HEK293T (cell line): Measurements from ENCODE around the gene MSH5.

Experiments used
- CTCF ChIA-PET: fragments of 350-600 bp; formaldehyde crosslinking; extraction: SDS; loops from one replicate; lab custom pipeline; 2021; ENCODE audit warnings: antibody characterized with exemption, inconsistent platforms; lab: Yijun Ruan, JAX
- POLR2A ChIA-PET: fragments of 350-600 bp; formaldehyde crosslinking; extraction: SDS; loops from one replicate; lab custom pipeline; 2020; ENCODE audit warnings: antibody characterized with exemption, inconsistent platforms; lab: Yijun Ruan, JAX
- DNase-seq: peaks from one replicate; pipeline ENCODE4 v3.0.0; 2012; ENCODE audit warnings: mixed read lengths; ENCODE audit errors: extremely low spot score
- ARNT ChIP-seq: fragments of 450-650 bp; IDR thresholded peaks from 2 replicates; pipeline ENCODE4 v1.6.1; 2017; ENCODE audit warnings: mild to moderate bottlenecking
- BHLHE40 ChIP-seq: fragments of 450-650 bp; IDR thresholded peaks from 2 replicates; pipeline ENCODE4 v1.6.1; 2016; ENCODE audit warnings: mild to moderate bottlenecking, moderate library complexity, borderline replicate concordance
- CTBP1 ChIP-seq: fragments of 450-650 bp; IDR thresholded peaks from 2 replicates; pipeline ENCODE4 v1.6.1; 2016; ENCODE audit warnings: borderline replicate concordance
- ELF4 ChIP-seq: fragments of 450-650 bp; IDR thresholded peaks from 2 replicates; pipeline ENCODE4 v1.6.1; 2017; ENCODE audit warnings: antibody characterized with exemption
- FOXA1 ChIP-seq: fragments of 450-650 bp; IDR thresholded peaks from 2 replicates; pipeline ENCODE4 v1.6.1; 2016; ENCODE audit warnings: mild to moderate bottlenecking
- FOXK2 ChIP-seq: fragments of 450-650 bp; IDR thresholded peaks from 2 replicates; pipeline ENCODE4 v1.6.1; 2016; ENCODE audit warnings: mild to moderate bottlenecking
- FOXM1 ChIP-seq: fragments of 450-650 bp; IDR thresholded peaks from 2 replicates; pipeline ENCODE4 v1.6.1; 2017; ENCODE audit warnings: mild to moderate bottlenecking, borderline replicate concordance
- HDGF ChIP-seq: fragments of 450-650 bp; IDR thresholded peaks from 2 replicates; pipeline ENCODE4 v1.6.1; 2017; ENCODE audit warnings: antibody characterized with exemption, borderline replicate concordance
- L3MBTL2 ChIP-seq: fragments of 450-650 bp; conservative IDR thresholded peaks from 2 replicates; pipeline ENCODE4 v1.6.1; 2016; ENCODE audit warnings: mild to moderate bottlenecking
- LEF1 ChIP-seq: fragments of 450-650 bp; IDR thresholded peaks from 2 replicates; pipeline ENCODE4 v1.6.1; 2017; ENCODE audit warnings: mild to moderate bottlenecking, borderline replicate concordance
- NFRKB ChIP-seq: fragments of 450-650 bp; IDR thresholded peaks from 2 replicates; pipeline ENCODE4 v1.6.1; 2016; ENCODE audit warnings: mild to moderate bottlenecking, moderate library complexity
- PKNOX1 ChIP-seq: fragments of 450-650 bp; IDR thresholded peaks from 2 replicates; pipeline ENCODE4 v1.6.1; 2016
- SP1 ChIP-seq: fragments of 450-650 bp; IDR thresholded peaks from 2 replicates; pipeline ENCODE4 v1.6.1; 2017
- SUZ12 ChIP-seq: fragments of 450-650 bp; IDR thresholded peaks from 2 replicates; pipeline ENCODE4 v1.6.1; 2016; ENCODE audit warnings: mild to moderate bottlenecking
- TARDBP ChIP-seq: fragments of 450-650 bp; IDR thresholded peaks from 2 replicates; pipeline ENCODE4 v1.6.1; 2016
- ZNF384 ChIP-seq: fragments of 450-650 bp; IDR thresholded peaks from 2 replicates; pipeline ENCODE4 v1.6.1; 2016

Gene MSH5

GRCh38 chr6:31776989-31777666 lies 37.3 kb downstream of the MSH5 start, which contains the start of gene VWA7:
Gene VWA7 (minus strand): TSS chr6:31777328. CDS start chr6:31776779, 549 bp downstream.
- ChIA-PET CTCF (interaction anchor here (0.5 to 2.0 kb wide), 4 partner anchors 14 to 148 kb away, joined by 3 to 12 read pairs (median 4); no protein-coding TSS in a partner anchor), POLR2A (interaction anchor here (0.8 to 3.8 kb wide), 8 partner anchors 14 to 86 kb away, joined by 3 to 17 read pairs (median 4); partner anchors contain the start of genes ABHD16A, HSPA1A, HSPA1B and HSPA1L)
- DNase-seq: peak; percentile 65
- TF ChIP-seq ELF4: no peak
- no peak for TF ChIP-seq FOXM1
- no peak for TF ChIP-seq SP1
- TF ChIP-seq ZNF384: no peak
- no peak for TF ChIP-seq ARNT
- no peak for TF ChIP-seq TARDBP
- TF ChIP-seq FOXA1: no peak
- TF ChIP-seq FOXK2: no peak
- TF ChIP-seq SUZ12: no peak
- TF ChIP-seq PKNOX1: no peak
- TF ChIP-seq CTBP1: no peak
- TF ChIP-seq L3MBTL2: no peak
- TF ChIP-seq LEF1: no peak
- TF ChIP-seq BHLHE40: no peak

GRCh38 chr6:31777667-31778050 lies 37.9 kb downstream of the MSH5 start:
- TF ChIP-seq L3MBTL2 (no peak), SUZ12 (no peak), BHLHE40 (no peak), FOXA1 (no peak), HDGF (no peak), FOXM1 (no peak), LEF1 (no peak), FOXK2 (no peak), CTBP1 (no peak), TARDBP (no peak), SP1 (no peak), PKNOX1 (no peak), ZNF384 (no peak)
- CTCF ChIA-PET: interaction anchor here (0.5 to 2.0 kb wide), 5 partner anchors 14 to 147 kb away, joined by 3 to 12 read pairs (median 5); no protein-coding TSS in a partner anchor
- POLR2A ChIA-PET: interaction anchor here (0.8 to 3.8 kb wide), 9 partner anchors 13 to 194 kb away, joined by 3 to 17 read pairs (median 4); partner anchors contain the start of genes ABHD16A, DXO, HSPA1A and HSPA1B
- DNase-seq: no peak

GRCh38 chr6:31778193-31778592 lies 38.4 kb downstream of the MSH5 start:
- ChIA-PET CTCF (interaction anchor here (0.6 to 2.0 kb wide), 3 partner anchors 13 to 57 kb away, joined by 3 to 12 read pairs (median 6); no protein-coding TSS in a partner anchor), POLR2A (interaction anchor here (1.1 to 3.8 kb wide), 6 partner anchors 13 to 193 kb away, joined by 3 to 17 read pairs (median 4); partner anchors contain the start of genes ABHD16A, DXO, HSPA1A and HSPA1B)
- TF ChIP-seq TARDBP: no peak
- no peak for DNase-seq

GRCh38 chr6:31778999-31779885 lies 39.4 kb downstream of the MSH5 start:
- ChIA-PET POLR2A (interaction anchor here (1.3 to 3.8 kb wide), 3 partner anchors 27 to 48 kb away, joined by 3 to 17 read pairs (median 4); partner anchors contain the start of genes HSPA1B and LSM2), CTCF (interaction anchor here (0.9 to 2.0 kb wide), 2 partner anchors 9 to 12 kb away, joined by 4 to 12 read pairs; no protein-coding TSS in a partner anchor)
- no peak for DNase-seq
- no peak for TF ChIP-seq NFRKB
- no peak for TF ChIP-seq FOXM1
- TF ChIP-seq LEF1: no peak
- TF ChIP-seq FOXA1: no peak
- TF ChIP-seq SP1: no peak
- TF ChIP-seq ZNF384: no peak
- no peak for TF ChIP-seq L3MBTL2
- TF ChIP-seq CTBP1: no peak
- no peak for TF ChIP-seq PKNOX1

GRCh38 chr6:31779908-31780307 lies 40.1 kb downstream of the MSH5 start:
- POLR2A ChIA-PET: interaction anchor here (1.3 to 3.8 kb wide), 3 partner anchors 26 to 48 kb away, joined by 3 to 17 read pairs (median 4); partner anchors contain the start of genes HSPA1B and LSM2
- no peak for DNase-seq
- CTCF ChIA-PET: interaction anchor here (1.7 kb wide), 1 partner anchor 11 kb away, joined by 6 read pairs; no protein-coding TSS in a partner anchor
- TF ChIP-seq FOXA1 (no peak), FOXK2 (no peak), ARNT (no peak), SUZ12 (no peak), ELF4 (no peak), SP1 (no peak), FOXM1 (no peak), HDGF (no peak), PKNOX1 (no peak), NFRKB (no peak), L3MBTL2 (no peak), CTBP1 (no peak), LEF1 (no peak), TARDBP (no peak), ZNF384 (no peak)
